Urinary bladder (tissue), 4 donors: Measurements from ENCODE around the gene ZC3H11A. TPM values are rescaled to one million over a fixed set of nuclear protein-coding genes. Genes with fewer than 3 reads are reported as not detected.

Experiments
- DNase-seq: peaks from one replicate; pipeline ENCODE4 v3.0.0-alpha.2; 2015; ENCODE audit errors: extremely low spot score
- H3K27ac ChIP-seq: one replicate; pipeline ENCODE4 v1.5.1; 2013; ENCODE audit warnings: low read depth, mild to moderate bottlenecking, moderate library complexity
- H3K36me3 ChIP-seq: one replicate; pipeline ENCODE4 v1.6.1; 2013; ENCODE audit warnings: mild to moderate bottlenecking, moderate library complexity; ENCODE audit not compliant: insufficient read depth
- H3K4me1 ChIP-seq: one replicate; pipeline ENCODE4 v1.6.1; 2013; ENCODE audit warnings: mild to moderate bottlenecking, moderate library complexity; ENCODE audit not compliant: insufficient read depth
- H3K4me3 ChIP-seq: one replicate; pipeline ENCODE4 v1.5.1; 2013; ENCODE audit warnings: low read depth, low read length
- WGBS: extraction: QIAGEN DNeasy Blood & Tissue Kit; methylation state at CpG from one replicate; pipeline ENCODE4 v1.1.7; 2013; 5-methylcytosine and 5-hydroxymethylcytosine counted together
- polyA plus RNA-seq: library from polyadenylated mRNA; stranded (reverse); fragments of 200-250 nt; gene quantifications from one replicate; pipeline ENCODE4 v1.2.3, GENCODE V29; 2013
- small RNA-seq: library from RNA; depleted of rRNA; stranded (forward); fragments of <200 nt; gene quantifications from one replicate; pipeline ENCODE3, GENCODE V24; 2014
- total RNA-seq: library from RNA; depleted of rRNA; stranded (reverse); fragments of >200 nt; gene quantifications from one replicate; pipeline ENCODE4 v1.2.3, GENCODE V29; 2014
- donor health status: healthy with polysubstance abuse.
- donor health status: healthy.

The ZC3H11A gene
- total and polyA plus RNA-seq, 2 donors = 43.1 to 137 TPM

- 100% methylated on average over 3 of the region's 3 CpGs for WGBS
- Histone ChIP-seq H3K4me1 (no peaks in the 10 kb centered on the region), H3K27ac (no peak overlapping the region), H3K4me3 (no peak overlapping the region), H3K36me3 (peaks cover 12% of the 10 kb centered on the region)
- no peak for DNase-seq
Observed at GRCh38 chr1:203835476-203835875, 40.1 kb downstream of the ZC3H11A start.

- Histone ChIP-seq H3K4me1 (no peaks in the 10 kb centered on the region), H3K36me3 (peaks cover 10% of the 10 kb centered on the region), H3K4me3 (no peak overlapping the region), H3K27ac (no peak overlapping the region)
- no peak for DNase-seq
- WGBS = 37% methylated on average over 5 of the region's 5 CpGs
Observed at GRCh38 chr1:203839081-203839480, 43.7 kb downstream of the ZC3H11A start.

- no peak for DNase-seq
- 95% methylated on average over 4 of the region's 4 CpGs for WGBS
- peaks cover 10% of the 10 kb centered on the region for H3K36me3 ChIP-seq
Observed at GRCh38 chr1:203840208-203840808, 44.9 kb downstream of the ZC3H11A start.

GRCh38 chr1:203842559-203842876 lies 47.1 kb downstream of the ZC3H11A start:
- 81% methylated on average over 2 of the region's 2 CpGs for WGBS
- peaks cover 9% of the 10 kb centered on the region for H3K36me3 ChIP-seq
- DNase-seq = no peak
- no peak overlapping the region for H3K27ac ChIP-seq
- no peaks in the 10 kb centered on the region for H3K4me1 ChIP-seq
- no peak overlapping the region for H3K4me3 ChIP-seq

More at GRCh38 chr1:203840208-203840808, 44.9 kb downstream of the ZC3H11A start:
- Histone ChIP-seq H3K4me3 (no peak overlapping the region), H3K4me1 (no peaks in the 10 kb centered on the region), H3K27ac (no peak overlapping the region)

GRCh38 chr1:203843435-203843834 lies 48.0 kb downstream of the ZC3H11A start:
- no peaks in the 10 kb centered on the region for H3K4me1 ChIP-seq
- H3K36me3 ChIP-seq = peaks cover 7% of the 10 kb centered on the region
- no peak overlapping the region for H3K27ac ChIP-seq
- DNase-seq = no peak
- 83% methylated on average over 1 of the region's 1 CpG for WGBS
- no peak overlapping the region for H3K4me3 ChIP-seq

Small RNA genes within 50 kb of the gene (small RNA-seq; reads per million reads assigned to genes)
- 0.38 reads per million, percentile 29 among the genes with 10 or more reads in this experiment for gene ZC3H11A

Other genes with a start within 250 kb of the ZC3H11A start
- 143 TPM for gene ATP2B4, start 168.8 kb upstream of the ZC3H11A start, total RNA-seq
- gene ATP2B4, start 168.8 kb upstream of the ZC3H11A start, polyA plus RNA-seq = 168 TPM
- 0.42 TPM for gene LAX1, start 30.4 kb upstream of the ZC3H11A start, total RNA-seq
- 0.51 TPM for gene LAX1, start 30.4 kb upstream of the ZC3H11A start, polyA plus RNA-seq
- 30.8 TPM for gene ZBED6, start within 50 bp of the ZC3H11A start, total RNA-seq
- gene ZBED6, start within 50 bp of the ZC3H11A start, polyA plus RNA-seq = 3.0 TPM
- 93.7 TPM for gene SNRPE, start 66.0 kb downstream of the ZC3H11A start, total RNA-seq
- 90.4 TPM for gene SNRPE, start 66.0 kb downstream of the ZC3H11A start, polyA plus RNA-seq